Peyer's patch (tissue), 4 donors: ENCODE data around the gene PDHX. TPM values are rescaled to one million over a fixed set of nuclear protein-coding genes. Genes with fewer than 3 reads are reported as not detected.

Experiments used
- DNase-seq, 3 donors: peaks; one replicate each; pipeline ENCODE4 v3.0.0-alpha.2; 2017 to 2019
- H3K27ac ChIP-seq, 4 donors: fragments of 200-600 bp; sonication (generic); one replicate each; pipeline ENCODE4 v1.5.1; 2016 to 2019
- H3K27me3 ChIP-seq, 2 donors: fragments of 200-600 bp; sonication (generic); one replicate each; pipeline ENCODE4 v1.5.1; 2019
- H3K36me3 ChIP-seq, 3 donors: fragments of 200-600 bp; sonication (generic); one replicate each; pipeline ENCODE4 v1.5.1; 2016 to 2019
- H3K4me1 ChIP-seq, 4 donors: fragments of 200-600 bp; sonication (generic); one replicate each; pipeline ENCODE4 v1.5.1; 2016 to 2019
- H3K4me3 ChIP-seq, 4 donors: fragments of 200-600 bp; sonication (generic); 1 replicate in 3 of 4; 2 replicates in 1 of 4; pipeline ENCODE4 v1.5.1; 2016 to 2019; ENCODE audit warnings: mild to moderate bottlenecking in 1 of 4
- H3K9me3 ChIP-seq, 4 donors: fragments of 200-600 bp; sonication (generic); one replicate each; pipeline ENCODE4 v1.5.1; 2016 to 2019; ENCODE audit warnings: mild to moderate bottlenecking in 1 of 4
- POLR2A ChIP-seq, 2 donors: fragments of 450-650 bp; IDR thresholded peaks; one replicate each; pipeline ENCODE4 v1.5.1; 2017; ENCODE audit warnings: antibody characterized with exemption in 2 of 2, mild to moderate bottlenecking in 2 of 2, moderate library complexity in 2 of 2
- total RNA-seq, 4 donors: library from RNA; depleted of rRNA; stranded (reverse); fragments of >200 nt; gene quantifications; one replicate each; pipeline ENCODE4 v1.1.0, GENCODE V29; 2016
- TF ChIP-seq, protein P1 (sequence below), 6 experiments: fragments of 450-650 bp in 4 of 6; fragments of 200-600 bp in 2 of 6; sonication (generic) in 1 of 6; IDR thresholded peaks; one replicate each; pipeline ENCODE4 v1.5.1; 2017 to 2019; ENCODE audit warnings: antibody characterized with exemption in 6 of 6, mild to moderate bottlenecking in 3 of 6, moderate library complexity in 1 of 6

The PDHX gene
- total RNA-seq, 4 donors from 2014 or later = 15.4 to 87.5 (median 22.4) TPM

- Histone ChIP-seq H3K4me3 (peak overlapping the region in 3 of 4 donors; percentile 4 to 18 (median 7)), H3K27me3 (no peaks in the 10 kb centered on the region), H3K27ac (peak overlapping the region; percentile 55 to 69 (median 62)), H3K9me3 (no peaks in the 10 kb centered on the region), H3K4me1 (peaks cover 0 to 8% (median 2%) of the 10 kb centered on the region in 4 donors), H3K36me3 (no peaks in the 10 kb centered on the region)
- peak in 2 of 3 donors; percentile 65 to 75 for DNase-seq
- TF ChIP-seq POLR2A (IDR thresholded peaks at IDR 0.05) = no peak
- TF ChIP-seq, protein P1, sequence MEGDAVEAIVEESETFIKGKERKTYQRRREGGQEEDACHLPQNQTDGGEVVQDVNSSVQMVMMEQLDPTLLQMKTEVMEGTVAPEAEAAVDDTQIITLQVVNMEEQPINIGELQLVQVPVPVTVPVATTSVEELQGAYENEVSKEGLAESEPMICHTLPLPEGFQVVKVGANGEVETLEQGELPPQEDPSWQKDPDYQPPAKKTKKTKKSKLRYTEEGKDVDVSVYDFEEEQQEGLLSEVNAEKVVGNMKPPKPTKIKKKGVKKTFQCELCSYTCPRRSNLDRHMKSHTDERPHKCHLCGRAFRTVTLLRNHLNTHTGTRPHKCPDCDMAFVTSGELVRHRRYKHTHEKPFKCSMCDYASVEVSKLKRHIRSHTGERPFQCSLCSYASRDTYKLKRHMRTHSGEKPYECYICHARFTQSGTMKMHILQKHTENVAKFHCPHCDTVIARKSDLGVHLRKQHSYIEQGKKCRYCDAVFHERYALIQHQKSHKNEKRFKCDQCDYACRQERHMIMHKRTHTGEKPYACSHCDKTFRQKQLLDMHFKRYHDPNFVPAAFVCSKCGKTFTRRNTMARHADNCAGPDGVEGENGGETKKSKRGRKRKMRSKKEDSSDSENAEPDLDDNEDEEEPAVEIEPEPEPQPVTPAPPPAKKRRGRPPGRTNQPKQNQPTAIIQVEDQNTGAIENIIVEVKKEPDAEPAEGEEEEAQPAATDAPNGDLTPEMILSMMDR (IDR thresholded peaks at IDR 0.05) = no peak
These were observed 124.0 kb downstream of the PDHX start for GRCh38 chr11:35040221-35040942.

DNA sequence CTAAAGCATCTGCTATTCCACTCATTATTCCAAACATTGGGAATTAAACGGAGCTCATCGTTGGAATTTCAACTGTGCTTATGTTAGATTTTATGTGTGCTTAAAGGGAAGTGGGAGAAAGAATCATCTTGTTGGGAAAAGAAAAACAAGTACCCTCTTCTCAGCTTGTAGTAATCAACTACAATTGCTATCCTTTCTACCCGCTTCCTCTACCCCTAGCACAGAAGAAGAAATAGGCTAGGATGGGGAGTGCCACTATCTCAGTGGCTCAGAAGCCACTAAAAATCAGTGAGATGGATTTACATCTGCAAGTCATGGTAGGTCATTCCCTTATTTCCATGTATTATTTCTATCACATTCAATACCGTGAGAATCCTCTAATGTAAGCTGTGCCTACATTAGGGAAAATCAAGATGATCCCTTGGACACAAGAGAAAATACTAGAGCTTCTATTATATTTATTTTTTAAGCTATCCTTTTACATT lies 124.7 kb downstream of the PDHX start:
- Histone ChIP-seq H3K27me3 (no peaks in the 10 kb centered on the region), H3K27ac (peak overlapping the region; percentile 55 to 69 (median 62)), H3K36me3 (no peaks in the 10 kb centered on the region), H3K9me3 (no peaks in the 10 kb centered on the region), H3K4me1 (peaks cover 0 to 12% (median 5%) of the 10 kb centered on the region in 4 donors), H3K4me3 (no peak overlapping the region)
- no peak for DNase-seq
- TF ChIP-seq, protein P1 (IDR thresholded peaks at IDR 0.05) = no peak

DNA sequence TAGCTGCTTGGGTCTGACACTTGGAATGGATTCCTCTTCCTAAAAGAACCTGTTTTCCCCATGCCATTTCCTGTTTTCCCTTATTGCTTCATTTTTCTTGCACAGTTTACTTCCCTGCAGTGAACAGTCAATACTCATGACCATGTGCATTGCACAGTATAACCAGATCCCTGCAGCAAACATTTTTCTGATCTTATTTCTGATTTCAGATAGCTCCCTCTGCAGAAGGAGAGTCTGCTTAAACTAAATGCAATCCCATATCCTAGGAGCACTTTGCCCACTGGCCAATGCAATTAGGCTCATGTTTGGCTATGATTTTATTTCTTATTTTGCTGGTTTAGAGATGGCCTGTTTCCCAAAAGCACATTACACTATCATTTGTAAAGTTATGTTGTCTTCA lies 125.8 kb downstream of the PDHX start:
- H3K27ac ChIP-seq = no peak overlapping the region
- no peak for DNase-seq
- no peaks in the 10 kb centered on the region for H3K36me3 ChIP-seq
- no peaks in the 10 kb centered on the region for H3K9me3 ChIP-seq
- peaks cover 0 to 19% (median 7%) of the 10 kb centered on the region in 4 donors for H3K4me1 ChIP-seq
- no peak for TF ChIP-seq POLR2A (IDR thresholded peaks at IDR 0.05)
- TF ChIP-seq, protein P1 (IDR thresholded peaks at IDR 0.05) = no peak
- H3K4me3 ChIP-seq = no peak overlapping the region
- H3K27me3 ChIP-seq = no peaks in the 10 kb centered on the region

DNA sequence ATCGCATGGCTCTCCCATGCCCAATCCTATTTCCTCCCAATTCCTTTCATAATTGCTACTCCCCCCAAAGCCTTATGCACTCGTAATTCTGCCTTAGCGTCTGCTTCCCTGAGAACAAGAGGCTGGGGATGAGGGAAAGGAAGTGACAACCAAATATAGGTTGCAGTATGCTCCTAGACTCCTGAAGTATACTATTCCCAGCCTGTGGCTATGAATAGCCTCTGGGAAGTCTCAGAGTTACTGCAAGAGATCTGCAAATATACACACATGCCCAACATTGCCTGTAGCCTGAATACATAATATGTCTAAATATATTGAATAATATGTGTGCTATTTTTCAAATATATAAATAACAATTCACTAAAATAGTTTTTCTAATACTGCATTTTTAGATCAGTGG lies 126.5 kb downstream of the PDHX start:
- Histone ChIP-seq H3K27me3 (no peaks in the 10 kb centered on the region), H3K9me3 (no peaks in the 10 kb centered on the region), H3K36me3 (no peaks in the 10 kb centered on the region), H3K4me1 (peaks cover 0 to 25% (median 7%) of the 10 kb centered on the region in 4 donors), H3K27ac (no peak overlapping the region), H3K4me3 (no peak overlapping the region)
- TF ChIP-seq POLR2A (IDR thresholded peaks at IDR 0.05) = no peak
- TF ChIP-seq, protein P1 (IDR thresholded peaks at IDR 0.05) = no peak
- no peak for DNase-seq

DNA sequence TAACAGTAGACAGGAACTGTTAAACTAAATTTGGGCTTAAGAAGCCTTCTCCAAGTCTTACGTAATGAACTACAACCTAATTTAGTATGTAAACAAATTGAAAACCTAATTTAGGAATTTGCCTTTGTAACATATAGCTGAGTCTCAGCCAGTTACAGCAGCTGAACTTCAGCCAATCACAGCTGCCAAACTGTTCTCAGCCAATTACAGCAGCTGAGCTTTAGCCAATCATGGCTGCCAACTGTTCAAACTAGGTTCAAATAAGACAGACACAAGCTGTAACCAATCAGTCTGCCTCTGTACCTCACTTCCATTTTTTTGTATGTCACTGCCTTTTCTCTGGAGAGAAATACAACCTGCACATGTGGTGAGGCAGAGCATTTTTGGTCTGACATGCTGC lies 127.5 kb downstream of the PDHX start:
- Histone ChIP-seq H3K9me3 (no peaks in the 10 kb centered on the region), H3K27me3 (no peaks in the 10 kb centered on the region), H3K4me3 (no peak overlapping the region), H3K27ac (no peak overlapping the region), H3K4me1 (peaks cover 0 to 25% (median 7%) of the 10 kb centered on the region in 4 donors), H3K36me3 (no peaks in the 10 kb centered on the region)
- TF ChIP-seq, protein P1 (IDR thresholded peaks at IDR 0.05) = no peak
- no peak for TF ChIP-seq POLR2A (IDR thresholded peaks at IDR 0.05)
- DNase-seq = no peak
